HG02588 (cell line): Measurements from ENCODE around the gene NFIB.

ENCODE experiments used
- ATAC-seq: cut with Tn5 transposase; IDR thresholded peaks from one replicate; pipeline ENCODE4 v1.9.1; 2021; ENCODE audit warnings: mild to moderate bottlenecking, moderate library complexity; ENCODE audit not compliant: unreplicated experiment

The NFIB gene

DNA sequence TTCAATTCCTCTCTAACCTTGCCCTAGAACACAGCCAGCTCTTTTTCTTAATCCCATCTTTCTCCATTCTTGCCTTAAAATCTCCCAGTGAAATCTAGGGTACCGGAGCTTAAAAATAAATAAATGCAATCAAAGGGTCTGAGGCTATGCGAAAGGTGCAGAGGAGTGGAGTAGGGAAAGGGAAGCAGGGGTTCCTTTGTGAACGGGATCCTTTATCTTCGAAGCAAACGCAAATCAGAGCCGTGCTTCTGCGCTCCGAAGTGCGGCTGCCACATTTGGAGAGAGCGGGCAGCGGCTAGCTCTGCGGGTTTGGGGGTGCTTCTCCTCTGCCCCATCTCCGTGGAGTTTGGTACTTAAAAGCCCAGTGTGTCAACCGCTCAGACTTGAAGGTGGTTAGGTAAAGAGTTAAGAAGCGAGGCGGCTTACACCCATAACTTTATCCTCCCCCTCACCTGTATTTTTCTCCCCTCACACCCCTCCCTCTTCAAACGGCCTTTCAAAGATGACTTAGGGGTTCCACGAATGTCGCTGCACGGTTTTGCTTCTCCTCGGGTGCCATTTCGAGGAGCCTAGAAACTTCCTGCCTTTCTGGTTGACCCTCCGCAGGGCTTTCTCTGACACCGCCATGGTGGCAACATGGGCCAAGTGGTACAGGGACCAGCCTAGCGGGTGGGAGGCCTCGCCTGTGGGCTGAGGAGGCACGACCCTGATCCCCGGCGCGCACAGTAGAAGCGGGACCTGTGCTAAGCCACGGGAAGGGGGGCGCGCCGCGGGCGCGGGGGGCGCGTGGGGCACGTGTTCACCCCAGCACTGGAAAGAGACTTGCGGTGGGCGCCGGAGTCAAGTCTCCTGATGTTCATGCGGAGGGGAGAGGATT, 31.7 kb upstream of the NFIB start:
- no peak for ATAC-seq

DNA sequence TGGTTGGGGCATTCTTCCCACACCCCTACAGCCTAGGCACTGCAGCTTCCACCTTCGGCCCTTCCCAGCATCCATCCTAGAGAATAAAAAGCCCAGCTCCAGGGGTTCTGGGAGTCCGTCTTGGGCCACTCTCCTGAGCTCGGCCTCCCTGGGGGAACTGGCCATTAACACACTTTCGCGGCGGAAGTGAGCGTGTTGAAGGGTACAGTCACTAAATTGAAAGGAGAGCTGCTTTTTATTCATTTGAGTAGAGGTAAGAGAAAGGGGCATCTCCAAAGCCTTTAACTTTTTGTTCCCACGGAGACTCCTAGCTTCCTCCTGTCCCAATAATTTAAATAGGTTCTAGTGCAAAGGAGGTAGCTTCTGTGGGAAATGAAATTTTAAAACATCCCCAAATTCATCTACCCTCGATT, 31.0 kb upstream of the NFIB start:
- ATAC-seq = no peak

DNA sequence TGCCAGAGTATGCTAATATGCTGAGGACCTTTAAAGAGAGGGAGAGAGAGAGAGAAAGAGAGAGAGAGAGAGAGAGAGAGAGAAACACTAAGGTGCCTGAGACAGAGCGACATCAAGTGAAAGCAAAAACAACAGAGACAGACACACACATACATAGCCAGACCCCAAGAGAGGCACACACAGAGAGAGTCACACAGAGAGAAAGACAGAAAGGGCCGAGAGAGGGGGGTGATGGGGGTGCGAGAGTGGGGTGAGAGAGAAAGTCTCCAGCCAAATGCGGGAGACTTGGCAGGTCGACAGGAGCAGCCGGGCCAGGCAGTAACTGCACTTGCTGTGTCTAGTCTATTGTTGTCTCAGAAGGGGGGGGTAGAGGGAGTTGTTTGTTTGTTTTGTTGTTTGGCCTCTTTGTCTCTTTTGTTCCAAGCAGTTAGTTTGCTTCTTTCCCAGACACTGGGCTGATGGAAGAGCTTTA, 30.1 kb upstream of the NFIB start:
- ATAC-seq = no peak

DNA sequence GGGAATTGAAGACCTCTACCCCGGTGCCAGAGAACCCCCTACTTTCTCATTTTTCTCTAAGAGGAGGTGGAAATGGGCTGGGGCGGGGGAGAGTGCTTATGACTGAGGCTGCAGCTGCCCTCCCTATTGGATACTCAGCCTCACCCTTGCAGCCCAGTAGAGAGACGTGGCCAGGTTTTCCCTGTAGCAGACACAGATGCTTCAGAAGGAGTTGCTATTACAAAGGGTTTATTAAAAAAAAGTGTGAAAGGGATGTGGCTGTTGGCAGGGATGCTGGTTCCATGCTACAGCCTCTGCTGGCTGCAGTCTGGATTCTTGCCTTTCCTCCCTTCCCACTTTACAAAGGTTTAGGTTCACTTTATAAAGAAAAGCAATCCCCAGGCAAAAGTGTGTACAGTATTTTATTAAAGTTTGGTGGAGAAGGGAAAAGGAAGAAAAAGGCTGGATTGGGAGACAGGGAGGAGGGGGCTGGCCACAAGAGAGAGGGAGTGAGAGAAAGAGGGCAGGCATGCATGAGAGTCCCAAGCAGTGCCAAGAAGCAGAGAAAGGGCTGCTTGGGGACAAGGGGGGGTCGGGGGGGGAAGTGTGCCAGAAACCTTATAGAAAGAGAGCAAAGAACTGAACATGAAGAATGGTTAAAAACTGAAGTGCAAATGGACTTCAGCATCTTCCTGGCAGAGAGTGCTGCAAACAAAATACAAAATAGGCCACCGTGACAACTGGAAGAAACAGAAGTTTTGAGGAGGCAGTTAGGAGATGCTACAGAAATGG, 29.5 kb upstream of the NFIB start:
- no peak for ATAC-seq

DNA sequence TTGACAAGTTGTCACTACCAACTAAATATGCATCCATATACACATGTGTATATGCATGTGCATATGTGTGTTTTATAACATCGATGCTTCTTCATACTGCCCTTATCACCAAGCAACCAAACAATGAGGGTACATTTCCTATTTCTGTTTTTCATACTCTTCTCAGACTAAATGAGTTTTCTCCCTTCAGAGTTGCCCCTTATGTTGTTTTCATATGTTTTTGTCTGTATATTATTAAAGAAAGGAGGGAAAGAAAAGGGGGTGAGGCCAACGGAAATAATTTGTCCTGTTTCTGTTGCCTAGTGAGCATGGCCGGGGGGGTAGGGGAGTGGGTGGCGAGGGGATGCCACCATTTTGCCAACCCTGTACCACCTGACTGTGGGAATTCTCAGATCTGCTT, 28.8 kb upstream of the NFIB start:
- no peak for ATAC-seq

DNA sequence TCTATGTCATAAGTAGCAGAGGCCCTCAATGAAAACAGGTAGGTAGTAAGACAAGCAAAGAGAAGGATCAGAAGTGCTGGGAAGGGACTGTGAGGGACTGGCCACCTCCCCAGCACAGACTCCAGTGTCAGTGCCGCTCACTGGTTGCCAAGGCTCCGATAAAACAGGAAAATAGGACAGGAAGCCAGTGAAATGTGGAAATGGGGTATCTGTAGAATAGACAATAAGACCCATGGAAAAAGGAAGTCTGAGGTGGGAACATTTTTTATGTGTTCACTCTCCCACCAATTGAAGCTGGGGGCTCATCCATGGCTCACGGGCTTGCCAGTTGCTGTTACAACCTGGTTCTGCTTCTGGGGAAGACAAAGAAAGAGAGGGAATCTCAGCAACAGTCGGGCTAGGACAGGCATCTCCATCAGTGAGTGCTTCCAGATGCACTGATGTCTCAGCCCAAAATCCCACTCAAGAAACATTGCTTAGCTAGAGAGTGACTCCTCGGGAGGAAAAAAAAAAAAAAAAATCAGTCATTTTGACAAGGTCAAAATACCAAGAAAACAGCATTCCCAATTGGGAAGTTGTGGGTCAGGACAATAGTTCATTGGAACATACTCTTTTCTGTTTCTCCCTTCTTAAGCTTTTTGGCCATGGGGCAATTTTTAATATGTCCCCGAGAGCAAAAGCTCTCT, 27.6 kb upstream of the NFIB start:
- no peak for ATAC-seq

DNA sequence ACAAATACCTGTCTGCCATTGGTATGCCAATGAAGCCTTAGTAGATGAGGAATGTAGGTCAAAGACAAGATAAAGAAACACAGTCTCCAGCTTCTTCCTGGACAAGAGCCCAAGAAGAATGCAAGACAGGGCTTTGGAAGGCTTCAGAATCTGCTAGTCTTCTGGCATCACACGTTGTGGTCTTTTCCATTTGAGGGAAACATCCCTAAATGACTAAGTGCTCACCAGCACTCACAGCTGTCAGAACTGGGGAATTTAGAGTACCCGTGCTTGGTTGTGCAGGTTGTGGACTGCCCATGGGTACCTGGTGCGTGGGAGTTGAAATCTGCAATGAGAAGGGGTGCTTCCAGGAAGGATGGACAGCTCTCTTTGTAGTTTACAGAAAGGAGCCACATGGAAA, 27.1 kb upstream of the NFIB start:
- no peak for ATAC-seq

DNA sequence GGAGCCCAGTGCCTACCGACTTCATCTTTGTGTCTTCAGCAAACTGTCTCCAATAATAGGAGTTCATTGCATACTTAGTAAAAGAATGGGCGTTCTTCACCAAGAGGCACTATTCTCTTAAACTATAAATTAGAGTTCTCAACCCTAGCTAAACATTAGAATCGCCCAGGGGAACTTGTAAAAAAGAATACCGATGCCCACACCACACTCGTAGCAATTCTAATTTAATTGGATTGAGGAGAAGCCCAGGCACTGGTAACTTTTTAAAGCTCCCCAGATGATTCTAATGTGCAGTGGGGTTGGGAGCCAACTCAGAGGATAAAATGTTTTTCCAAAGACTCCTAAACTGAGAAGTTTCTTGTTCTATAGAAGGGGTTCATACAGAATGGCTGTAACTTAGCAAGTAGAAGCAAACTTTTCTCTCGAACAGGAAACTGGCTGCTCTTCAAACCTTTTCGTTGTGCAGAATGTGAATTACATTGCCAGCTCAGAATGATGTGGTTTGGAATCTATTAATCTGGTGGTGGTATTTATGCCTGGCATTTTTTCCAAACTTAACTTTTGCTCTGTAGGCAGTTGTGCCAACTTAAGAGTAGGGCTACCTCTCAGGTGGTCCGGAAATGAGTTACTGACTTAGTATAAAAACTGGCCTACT, 26.4 kb upstream of the NFIB start:
- ATAC-seq = no peak

DNA sequence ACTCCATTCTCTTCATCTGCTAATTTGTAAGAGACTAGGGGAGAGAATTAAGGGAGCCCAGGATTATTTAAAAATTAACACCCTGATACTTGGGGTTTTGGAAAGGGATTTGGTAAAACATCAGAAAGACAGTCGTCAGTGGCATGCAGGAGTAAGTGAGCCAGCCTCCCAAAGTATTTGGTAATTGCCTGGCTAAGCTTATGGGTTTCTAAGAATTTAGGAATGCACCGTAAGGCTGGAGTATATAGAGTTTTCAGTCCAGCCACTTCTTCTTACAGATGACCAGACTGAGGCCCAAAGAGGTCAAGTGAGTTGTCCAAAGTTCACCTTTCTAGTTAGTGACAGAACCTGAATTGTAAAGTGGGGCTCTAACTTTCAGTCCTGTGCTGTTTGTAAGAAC, 25.8 kb upstream of the NFIB start:
- no peak for ATAC-seq

DNA sequence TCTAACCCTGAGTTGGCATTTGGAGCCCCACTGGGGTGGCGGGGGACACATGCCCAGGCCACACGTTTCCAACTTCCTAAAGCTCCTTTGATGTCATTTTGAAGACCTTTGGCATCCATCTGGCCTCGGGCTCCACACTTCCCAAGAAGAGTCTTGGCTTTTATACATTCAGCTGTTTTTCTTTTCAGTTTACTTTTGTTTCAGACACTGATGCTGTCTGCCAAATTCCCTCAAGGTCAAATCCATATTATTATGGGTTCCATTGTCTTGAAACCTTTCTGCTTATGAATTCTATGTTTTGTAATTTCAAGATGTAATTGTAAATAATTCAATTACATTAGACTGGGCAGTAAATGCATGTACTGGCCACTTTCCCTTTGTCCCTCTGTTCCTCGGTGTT, 23.7 kb upstream of the NFIB start:
- ATAC-seq = no peak

DNA sequence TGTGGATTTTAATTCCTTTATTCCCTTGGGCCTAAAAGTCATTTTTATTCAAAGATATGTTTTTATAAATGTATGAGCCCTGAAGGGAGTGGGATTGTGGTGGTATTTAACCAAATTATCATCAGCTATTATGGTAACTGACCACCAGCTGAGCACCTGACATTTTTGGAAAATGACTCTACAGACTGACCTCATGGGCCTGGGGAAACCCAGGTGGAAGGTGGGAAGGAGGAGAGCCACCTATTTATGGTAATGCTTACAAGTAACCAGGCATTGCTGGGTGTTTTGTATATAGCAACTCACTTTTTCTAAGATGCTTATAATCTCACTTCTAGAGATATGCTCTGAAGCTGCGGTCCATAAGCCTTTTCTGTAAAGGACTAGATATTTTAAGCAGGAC, 22.3 kb upstream of the NFIB start:
- ATAC-seq = no peak

DNA sequence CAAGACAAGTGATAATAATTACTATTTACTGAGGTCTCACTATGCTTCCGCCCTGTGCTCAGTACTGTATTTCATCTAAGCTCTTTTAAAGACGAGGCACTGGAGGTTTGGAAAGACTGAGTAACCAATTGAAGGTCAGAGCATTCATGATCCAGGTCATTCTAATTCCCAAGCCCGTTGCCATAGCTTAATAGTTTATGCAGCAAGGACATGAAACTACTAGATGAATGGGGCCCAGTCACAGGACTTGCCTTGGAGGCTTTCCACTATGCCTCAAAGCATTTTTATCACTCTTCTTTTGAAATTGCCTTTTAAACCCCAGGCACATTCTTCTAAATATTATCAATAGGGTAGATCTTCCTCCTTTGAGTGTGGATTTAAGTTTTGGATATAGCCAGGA, 17.2 kb upstream of the NFIB start:
- no peak for ATAC-seq

DNA sequence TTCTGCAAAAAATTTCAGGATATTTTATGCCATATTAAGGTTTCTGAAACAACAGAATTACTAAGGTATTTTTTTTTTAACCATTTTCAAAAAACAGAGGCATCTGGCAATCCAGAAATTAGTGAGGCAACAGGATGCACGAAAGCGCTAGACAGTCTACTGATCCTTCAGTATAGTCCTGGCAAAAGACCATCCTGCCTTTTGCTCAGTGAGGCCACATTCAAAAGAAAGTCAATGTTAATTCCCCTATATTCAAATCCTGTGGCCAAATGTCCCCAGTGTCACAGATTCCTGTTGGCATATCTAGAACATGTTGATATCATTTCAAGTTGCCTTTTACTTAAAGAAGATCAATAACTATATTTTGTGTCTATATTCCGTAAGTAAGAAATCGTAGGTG, 13.1 kb upstream of the NFIB start:
- no peak for ATAC-seq

DNA sequence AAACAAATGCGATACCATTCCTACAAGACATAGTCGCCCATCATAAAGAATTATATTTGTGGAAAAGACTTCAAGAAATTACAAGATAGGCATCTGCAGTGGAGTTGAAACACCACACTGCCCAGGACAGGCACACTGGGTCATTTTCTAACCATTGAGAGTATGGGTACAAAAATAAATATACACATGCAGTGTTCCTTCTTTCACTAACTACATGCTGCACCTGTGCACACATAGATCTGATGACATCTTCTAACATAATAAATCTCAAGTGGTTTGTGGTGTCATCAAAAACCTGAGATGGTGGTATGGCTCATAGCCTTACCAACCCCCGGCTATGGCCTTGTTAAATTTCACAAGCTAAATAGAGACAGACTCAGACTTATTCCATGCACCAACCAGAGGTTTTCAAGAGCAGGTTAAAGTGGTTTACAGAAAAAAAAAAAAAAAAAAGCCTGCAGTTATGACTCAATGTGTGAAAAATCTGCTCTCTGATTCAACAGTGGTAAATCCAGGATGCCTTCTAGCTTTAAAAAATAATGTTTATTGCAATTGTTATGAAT, 12.4 kb upstream of the NFIB start:
- no peak for ATAC-seq

DNA sequence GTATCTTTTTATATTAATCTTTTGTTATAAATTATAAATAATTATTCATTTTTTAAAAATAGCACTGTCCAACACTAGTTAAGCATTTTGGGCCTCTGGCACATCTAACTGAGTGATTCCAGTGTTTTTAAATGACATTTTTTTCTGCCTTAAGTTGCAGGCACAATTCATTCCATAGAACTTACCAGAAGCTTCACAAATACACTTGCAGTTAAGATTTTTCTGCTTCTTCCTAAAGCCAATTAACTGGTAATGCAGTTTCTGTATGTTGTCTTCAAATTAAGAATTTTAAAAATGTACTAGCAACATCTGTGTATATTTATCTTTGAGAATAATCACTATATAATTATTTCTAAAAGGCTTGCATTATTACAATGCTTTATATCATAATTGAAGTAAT, 11.2 kb upstream of the NFIB start:
- ATAC-seq = no peak

DNA sequence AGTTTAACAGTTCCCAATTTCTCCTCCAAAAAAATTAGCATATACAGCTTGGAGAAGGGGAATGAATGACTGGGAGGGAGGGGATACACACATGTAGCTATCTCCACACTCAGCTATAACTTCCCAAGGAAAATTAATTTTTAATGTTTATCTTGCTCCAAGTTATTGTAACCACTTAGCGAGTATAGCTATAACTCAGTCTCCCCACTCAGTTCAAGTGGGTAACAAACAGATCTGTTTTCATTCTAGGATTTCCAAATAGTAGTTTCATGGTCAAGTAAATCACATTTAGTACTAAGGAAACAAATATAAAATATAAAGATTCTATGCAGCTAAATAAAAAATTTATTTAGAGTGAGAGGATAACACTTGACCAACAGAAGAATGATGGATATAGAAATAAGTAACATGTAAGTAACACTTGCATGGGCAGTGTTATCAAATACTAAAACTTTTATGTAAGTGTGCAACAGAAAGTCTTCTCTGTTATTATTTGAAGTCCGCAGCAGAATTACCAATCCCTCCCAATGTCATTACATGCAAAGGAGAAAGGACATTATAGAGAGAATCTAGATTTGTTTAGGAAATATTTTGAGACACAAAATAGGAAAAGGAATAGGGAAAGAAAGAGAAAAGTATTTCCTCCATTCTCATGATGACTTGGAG, 10.2 kb upstream of the NFIB start:
- ATAC-seq = no peak

DNA sequence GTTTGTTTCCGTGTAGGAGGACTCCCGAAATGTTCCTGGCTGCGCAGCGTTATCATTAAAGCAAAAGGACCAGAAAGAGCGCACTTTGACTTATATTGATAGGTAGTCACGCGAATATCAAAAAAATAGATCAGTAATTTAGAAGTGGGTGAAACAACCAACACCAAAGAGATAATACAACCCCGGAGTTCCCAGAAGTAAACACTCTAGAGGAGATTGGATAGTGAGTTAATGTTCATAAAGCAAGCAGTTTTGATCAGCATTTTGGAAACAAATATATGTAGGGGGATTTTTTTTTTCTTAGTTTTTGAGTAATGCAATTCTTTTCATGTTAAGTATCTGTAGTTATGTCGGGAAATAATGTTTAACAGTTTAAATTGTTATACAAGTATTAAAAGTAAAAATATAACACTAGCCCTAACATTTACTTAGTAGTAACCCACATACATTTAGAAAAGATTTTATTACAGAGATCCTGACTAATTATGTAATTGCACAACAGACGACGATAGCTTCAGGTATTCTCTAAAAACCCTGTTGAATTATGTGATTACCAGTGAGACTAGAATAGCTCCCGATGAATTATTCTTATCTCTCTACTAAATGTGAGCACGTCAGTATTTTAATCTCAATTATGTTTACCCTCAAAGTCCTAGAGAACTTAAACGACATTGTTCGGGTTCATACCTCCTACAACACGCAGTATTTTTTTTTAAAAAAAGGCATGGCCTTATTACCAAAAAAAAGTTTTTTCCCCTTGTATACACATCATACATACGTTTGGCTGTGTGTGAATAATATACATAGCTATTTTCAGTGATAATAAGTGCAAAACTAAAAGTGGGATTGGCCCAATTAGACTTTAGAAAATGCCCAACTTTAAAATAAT, 9.4 kb upstream of the NFIB start:
- no peak for ATAC-seq

DNA sequence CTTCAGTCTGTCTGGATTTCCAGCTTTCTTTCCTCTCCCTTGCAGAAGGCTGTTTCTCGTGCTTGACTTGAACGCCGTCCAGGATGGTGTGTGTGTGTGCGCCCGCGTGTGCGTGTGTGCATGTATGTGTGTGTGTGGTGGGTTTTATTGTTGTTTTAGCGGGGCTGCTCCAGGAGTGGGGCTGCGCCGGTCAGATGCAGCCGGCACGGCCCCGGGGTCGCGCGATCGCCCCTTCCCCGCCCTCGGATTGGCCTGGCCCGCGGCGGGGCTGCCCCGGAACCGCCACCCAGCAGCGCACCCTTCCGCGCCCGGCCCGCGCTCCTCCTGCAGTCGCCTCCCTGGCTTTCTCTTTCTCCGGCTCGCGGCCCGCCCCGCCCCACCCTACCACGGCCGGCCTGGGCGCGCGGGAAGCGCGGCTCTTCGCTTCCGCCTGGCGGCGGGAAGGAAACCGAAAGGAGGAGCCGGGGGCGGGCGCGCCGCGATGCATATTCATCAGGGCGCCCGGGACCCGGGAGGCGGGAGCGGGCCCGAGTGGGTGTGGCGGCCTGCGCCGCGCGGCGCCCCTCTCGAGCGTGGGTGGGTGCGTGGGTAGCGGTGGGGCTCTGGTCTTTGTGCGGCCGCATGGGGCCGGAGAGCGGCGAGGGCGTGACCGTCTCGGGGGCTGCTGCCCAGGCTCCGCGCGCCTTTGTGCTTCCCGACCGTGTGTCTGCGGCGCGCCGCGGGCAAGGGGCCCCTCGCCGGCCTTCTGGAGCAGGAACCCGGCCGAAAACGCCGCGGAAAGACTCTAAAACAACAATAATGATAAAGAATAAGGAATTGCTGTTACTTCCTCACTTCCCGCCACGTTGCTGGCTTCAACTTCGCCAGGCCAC, 8.5 kb upstream of the NFIB start:
- ATAC-seq = peak; percentile 92
